GM23248 (cell line): Measurements from ENCODE around the gene KIF1B. TPM values are rescaled to one million over a fixed set of nuclear protein-coding genes. Genes with fewer than 3 reads are reported as not detected.

ENCODE experiments used
- DNase-seq: peaks from one replicate; pipeline ENCODE4 v3.0.0-alpha.2; 2015
- H2AFZ ChIP-seq: fragments of 200-600 bp; sonication (generic); 2 replicates; pipeline ENCODE4 v1.6.1; 2016; ENCODE audit warnings: antibody characterized with exemption
- H3F3A ChIP-seq: fragments of 200-600 bp; sonication (generic); 2 replicates; pipeline ENCODE4 v1.6.1; 2016; ENCODE audit warnings: mild to moderate bottlenecking, antibody characterized with exemption, mixed run types; ENCODE audit not compliant: insufficient read depth
- H3K27ac ChIP-seq: fragments of 200-600 bp; sonication (generic); 2 replicates; pipeline ENCODE4 v1.5.1; 2016; ENCODE audit warnings: mild to moderate bottlenecking
- H3K27me3 ChIP-seq: fragments of 200-600 bp; sonication (generic); replicated peaks from 2 replicates; pipeline ENCODE4 v1.6.1; 2016; ENCODE audit warnings: mild to moderate bottlenecking; ENCODE audit not compliant: insufficient read depth
- H3K36me3 ChIP-seq: fragments of 200-600 bp; sonication (generic); 2 replicates; pipeline ENCODE4 v1.6.1; 2016; ENCODE audit warnings: low read depth, mild to moderate bottlenecking
- H3K4me1 ChIP-seq: fragments of 200-600 bp; sonication (generic); 2 replicates; pipeline ENCODE4 v1.6.1; 2016; ENCODE audit warnings: mild to moderate bottlenecking; ENCODE audit not compliant: insufficient read depth
- H3K4me2 ChIP-seq: fragments of 200-600 bp; sonication (generic); one replicate; pipeline ENCODE4 v1.6.1; 2016; ENCODE audit warnings: mild to moderate bottlenecking; ENCODE audit not compliant: unreplicated experiment
- H3K4me3 ChIP-seq: fragments of 200-600 bp; sonication (generic); 2 replicates; pipeline ENCODE4 v1.5.1; 2016; ENCODE audit warnings: mild to moderate bottlenecking
- H3K79me2 ChIP-seq: fragments of 200-600 bp; sonication (generic); 2 replicates; pipeline ENCODE4 v1.6.1; 2016; ENCODE audit warnings: mild to moderate bottlenecking; ENCODE audit not compliant: insufficient read depth
- H3K9ac ChIP-seq: fragments of 200-600 bp; sonication (generic); 2 replicates; pipeline ENCODE4 v1.6.1; 2016; ENCODE audit warnings: mild to moderate bottlenecking
- H3K9me2 ChIP-seq: fragments of 200-600 bp; sonication (generic); 2 replicates; pipeline ENCODE4 v1.6.1; 2016; ENCODE audit warnings: mixed run types, mild to moderate bottlenecking, moderate library complexity; ENCODE audit not compliant: insufficient read depth
- H3K9me3 ChIP-seq: fragments of 200-600 bp; sonication (generic); one replicate; pipeline ENCODE4 v1.6.1; 2017; ENCODE audit warnings: low read depth
- H4K20me1 ChIP-seq: fragments of 200-600 bp; sonication (generic); 2 replicates; pipeline ENCODE4 v1.6.0; 2016; ENCODE audit not compliant: insufficient read depth
- EZH2 ChIP-seq: fragments of 200-600 bp; sonication (generic); IDR thresholded peaks from 2 replicates; pipeline ENCODE4 v1.6.1; 2018; ENCODE audit warnings: antibody characterized with exemption, mild to moderate bottlenecking; ENCODE audit not compliant: insufficient read depth, poor library complexity, severe bottlenecking
- EZH2phosphoT487 ChIP-seq: fragments of 200-600 bp; sonication (generic); IDR thresholded peaks from 2 replicates; pipeline ENCODE4 v1.6.1; 2018; ENCODE audit warnings: antibody characterized with exemption, moderate library complexity, mild to moderate bottlenecking, low read depth; ENCODE audit not compliant: insufficient read depth
- WGBS, 2 experiments: methylation state at CpG; one replicate each; pipeline ENCODE4 v1.1.6; 2015 to 2017; ENCODE audit warnings: low lambda C conversion rate in 2 of 2, low coverage in 1 of 2; ENCODE audit errors: missing lambda C conversion rate in 2 of 2; 5-methylcytosine and 5-hydroxymethylcytosine counted together
- in situ Hi-C: fragments of 300-500 bp; cut with MboI; formaldehyde crosslinking; loops from 2 replicates; pipeline ENCODE4 v1.15.0; 2020
- polyA plus RNA-seq: library from polyadenylated mRNA; unstranded; fragments of >200 nt; fragmentation: Nextera tagmentation; extraction: Ambion mirVana; gene quantifications from 2 replicates; pipeline ENCODE4 v1.2.1, GENCODE V29; 2016
- total RNA-seq: library from RNA; depleted of rRNA; stranded (reverse); fragments of >200 nt; shearing (Covaris generic); gene quantifications from 2 replicates; pipeline ENCODE4 v1.2.3, GENCODE V29; 2014

The KIF1B gene
- total and polyA plus RNA-seq, 2 experiments from 2014 or later = 14.8 to 24.8 TPM

GRCh38 chr1:10322821-10323220, 112.5 kb downstream of the KIF1B start:
- peaks cover 28% of the 10 kb centered on the region for H3K36me3 ChIP-seq
- H3F3A ChIP-seq = no peaks in the 10 kb centered on the region
- H3K4me1 ChIP-seq = no peaks in the 10 kb centered on the region
- DNase-seq = no peak
- H3K79me2 ChIP-seq = no peaks in the 10 kb centered on the region
- in situ Hi-C loops = no loop called here
- no peaks in the 10 kb centered on the region for H3K27me3 ChIP-seq
- H3K9ac ChIP-seq = no peak overlapping the region
- H3K27ac ChIP-seq = no peak overlapping the region
- no peak overlapping the region for H3K4me2 ChIP-seq
- no peaks in the 10 kb centered on the region for H4K20me1 ChIP-seq
- TF ChIP-seq EZH2phosphoT487 = no peak
- TF ChIP-seq EZH2 = no peak
- H3K9me2 ChIP-seq = no peaks in the 10 kb centered on the region
- H2AFZ ChIP-seq = no peak overlapping the region
- H3K9me3 ChIP-seq = no peaks in the 10 kb centered on the region
- no peak overlapping the region for H3K4me3 ChIP-seq
- 91 to 96% methylated on average over 7 of the region's 7 CpGs for WGBS, 2 experiments

- no peaks in the 10 kb centered on the region for H3K4me1 ChIP-seq
- DNase-seq = no peak
- no peak overlapping the region for H3K4me3 ChIP-seq
- H3K27ac ChIP-seq = no peak overlapping the region
- H3K27me3 ChIP-seq = no peaks in the 10 kb centered on the region
- H3K9ac ChIP-seq = no peak overlapping the region
- peaks cover 28% of the 10 kb centered on the region for H3K36me3 ChIP-seq
- H3K9me3 ChIP-seq = no peaks in the 10 kb centered on the region
- H2AFZ ChIP-seq = no peak overlapping the region
- H3K4me2 ChIP-seq = no peak overlapping the region
- no peaks in the 10 kb centered on the region for H3K9me2 ChIP-seq
- 87 to 93% methylated on average over 6 of the region's 6 CpGs for WGBS, 2 experiments
- in situ Hi-C loops = no loop called here
- H3K79me2 ChIP-seq = no peaks in the 10 kb centered on the region
- H3F3A ChIP-seq = no peaks in the 10 kb centered on the region
- no peak for TF ChIP-seq EZH2phosphoT487
- no peak for TF ChIP-seq EZH2
- no peaks in the 10 kb centered on the region for H4K20me1 ChIP-seq
Measured at GRCh38 chr1:10324627-10325026, 114.3 kb downstream of the KIF1B start.

GRCh38 chr1:10325521-10325920, 115.2 kb downstream of the KIF1B start:
- H3K36me3 ChIP-seq = peaks cover 28% of the 10 kb centered on the region
- H3K9me2 ChIP-seq = no peaks in the 10 kb centered on the region
- no peaks in the 10 kb centered on the region for H3K79me2 ChIP-seq
- no peak overlapping the region for H2AFZ ChIP-seq
- no peak overlapping the region for H3K27ac ChIP-seq
- no peak overlapping the region for H3K9ac ChIP-seq
- DNase-seq = no peak
- in situ Hi-C loops = no loop called here
- H3K27me3 ChIP-seq = no peaks in the 10 kb centered on the region
- no peaks in the 10 kb centered on the region for H3F3A ChIP-seq
- TF ChIP-seq EZH2 (no peak), EZH2phosphoT487 (no peak)
- H3K9me3 ChIP-seq = no peaks in the 10 kb centered on the region
- H4K20me1 ChIP-seq = no peaks in the 10 kb centered on the region
- H3K4me1 ChIP-seq = no peaks in the 10 kb centered on the region
- H3K4me3 ChIP-seq = no peak overlapping the region
- no peak overlapping the region for H3K4me2 ChIP-seq
- 89 to 94% methylated on average over 3 of the region's 3 CpGs for WGBS, 2 experiments

- in situ Hi-C loops = no loop called here
Measured at GRCh38 chr1:10326251-10326650, 115.9 kb downstream of the KIF1B start.

More at GRCh38 chr1:10326251-10326650, 115.9 kb downstream of the KIF1B start:
- H2AFZ ChIP-seq = no peak overlapping the region
- no peak overlapping the region for H3K9ac ChIP-seq
- H3K36me3 ChIP-seq = peaks cover 28% of the 10 kb centered on the region
- no peaks in the 10 kb centered on the region for H4K20me1 ChIP-seq
- no peak for DNase-seq
- H3K4me1 ChIP-seq = no peaks in the 10 kb centered on the region
- H3K4me3 ChIP-seq = no peak overlapping the region
- H3K9me2 ChIP-seq = no peaks in the 10 kb centered on the region
- no peaks in the 10 kb centered on the region for H3K79me2 ChIP-seq
- H3K27me3 ChIP-seq = no peaks in the 10 kb centered on the region
- no peaks in the 10 kb centered on the region for H3K9me3 ChIP-seq
- H3F3A ChIP-seq = no peaks in the 10 kb centered on the region
- TF ChIP-seq EZH2 (no peak), EZH2phosphoT487 (no peak)
- 98 to 99% methylated on average over 11 of the region's 11 CpGs for WGBS, 2 experiments
- H3K27ac ChIP-seq = no peak overlapping the region
- no peak overlapping the region for H3K4me2 ChIP-seq
